ENCODE results near the gene CYB5RL. TPM values are rescaled to one million over a fixed set of nuclear protein-coding genes. Genes with fewer than 3 reads are reported as not detected.

Gene CYB5RL
- total RNA-seq, 3 donors from 2014 or later: 6.9 to 9.1 (median 7.7) TPM

DNA sequence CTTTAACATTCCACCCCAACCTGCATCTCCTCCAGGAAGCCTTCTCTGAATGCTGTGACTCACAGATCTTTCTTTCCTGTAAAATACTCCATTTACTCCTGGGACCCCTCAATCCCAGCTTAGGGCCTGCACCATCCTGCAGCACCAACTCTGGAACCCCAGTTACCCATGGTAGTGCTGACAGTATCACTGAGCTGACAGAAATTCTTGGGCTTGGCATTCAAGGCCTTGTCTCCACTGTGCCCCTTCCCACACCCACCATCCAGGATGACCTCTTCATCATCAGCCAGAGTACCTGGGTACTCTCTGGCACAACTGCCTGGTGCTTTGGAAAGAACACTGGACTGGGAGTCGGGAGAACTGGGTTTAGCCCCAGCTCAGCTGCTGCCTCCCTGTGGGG lies 8.3 kb downstream of the CYB5RL start:
- no peak for DNase-seq
- no peak overlapping the region for H3K4me3 ChIP-seq
- TF ChIP-seq, protein P1, sequence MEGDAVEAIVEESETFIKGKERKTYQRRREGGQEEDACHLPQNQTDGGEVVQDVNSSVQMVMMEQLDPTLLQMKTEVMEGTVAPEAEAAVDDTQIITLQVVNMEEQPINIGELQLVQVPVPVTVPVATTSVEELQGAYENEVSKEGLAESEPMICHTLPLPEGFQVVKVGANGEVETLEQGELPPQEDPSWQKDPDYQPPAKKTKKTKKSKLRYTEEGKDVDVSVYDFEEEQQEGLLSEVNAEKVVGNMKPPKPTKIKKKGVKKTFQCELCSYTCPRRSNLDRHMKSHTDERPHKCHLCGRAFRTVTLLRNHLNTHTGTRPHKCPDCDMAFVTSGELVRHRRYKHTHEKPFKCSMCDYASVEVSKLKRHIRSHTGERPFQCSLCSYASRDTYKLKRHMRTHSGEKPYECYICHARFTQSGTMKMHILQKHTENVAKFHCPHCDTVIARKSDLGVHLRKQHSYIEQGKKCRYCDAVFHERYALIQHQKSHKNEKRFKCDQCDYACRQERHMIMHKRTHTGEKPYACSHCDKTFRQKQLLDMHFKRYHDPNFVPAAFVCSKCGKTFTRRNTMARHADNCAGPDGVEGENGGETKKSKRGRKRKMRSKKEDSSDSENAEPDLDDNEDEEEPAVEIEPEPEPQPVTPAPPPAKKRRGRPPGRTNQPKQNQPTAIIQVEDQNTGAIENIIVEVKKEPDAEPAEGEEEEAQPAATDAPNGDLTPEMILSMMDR (IDR thresholded peaks at IDR 0.05): no peak
- ATAC-seq: no peak
- H3K9me3 ChIP-seq: no peaks in the 10 kb centered on the region
- intact Hi-C loops (cut with DNase I, micrococcal nuclease): no loop called here
- no peaks in the 10 kb centered on the region for H3K4me1 ChIP-seq (ENCODE audit: low read depth)
- H3K36me3 ChIP-seq (ENCODE audit: low read depth): no peaks in the 10 kb centered on the region

DNA sequence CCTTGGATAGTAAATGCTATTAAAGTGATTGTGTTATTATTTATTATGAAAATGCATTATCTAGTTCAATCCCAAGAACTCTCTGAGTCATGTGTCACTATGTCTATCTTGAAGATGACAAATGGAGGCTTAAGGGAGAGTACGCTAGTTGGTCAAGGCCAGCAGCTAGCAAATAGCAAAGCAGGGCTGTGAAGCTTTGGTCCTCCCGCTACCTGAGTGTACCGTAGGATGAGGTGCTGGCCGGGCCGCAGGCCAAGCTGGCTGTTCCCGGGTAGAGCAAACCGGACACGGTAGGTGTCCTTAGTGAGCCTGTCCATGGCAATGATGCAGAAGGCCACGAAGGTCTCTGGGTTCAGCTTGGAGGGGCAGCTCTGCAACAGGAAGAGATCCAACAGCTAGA lies 9.3 kb downstream of the CYB5RL start:
- no peak for DNase-seq
- no peak for ATAC-seq
- Histone ChIP-seq H3K9me3 (no peaks in the 10 kb centered on the region), H3K4me3 (no peak overlapping the region), H3K36me3 (ENCODE audit: low read depth) (no peaks in the 10 kb centered on the region), H3K4me1 (ENCODE audit: low read depth) (no peaks in the 10 kb centered on the region)
- TF ChIP-seq, protein P1 (IDR thresholded peaks at IDR 0.05): no peak
- intact Hi-C loops (cut with DNase I, micrococcal nuclease): no loop called here

DNA sequence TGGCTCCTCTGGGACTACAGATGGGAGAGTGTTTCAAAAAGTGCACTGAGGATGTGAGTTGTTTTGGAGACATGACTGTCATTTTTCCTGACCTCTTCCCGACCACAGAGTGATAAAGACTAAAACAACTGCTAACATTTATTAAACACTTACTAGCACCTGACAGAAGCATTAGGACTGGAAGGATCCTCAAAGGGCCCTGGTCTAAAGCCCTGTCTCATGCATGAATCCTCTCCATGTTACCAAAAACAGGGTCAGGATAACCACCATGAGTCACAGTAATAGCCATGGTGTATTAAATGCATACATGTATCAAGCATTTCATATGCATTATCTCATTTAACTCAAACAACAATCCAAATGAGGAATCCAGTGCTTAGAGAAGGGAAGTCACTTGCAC lies 11.5 kb downstream of the CYB5RL start:
- intact Hi-C loops (cut with DNase I, micrococcal nuclease): no loop called here
- Histone ChIP-seq H3K36me3 (ENCODE audit: low read depth) (no peaks in the 10 kb centered on the region), H3K4me1 (ENCODE audit: low read depth) (no peaks in the 10 kb centered on the region), H3K4me3 (no peak overlapping the region), H3K9me3 (no peaks in the 10 kb centered on the region)
- TF ChIP-seq, protein P1 (IDR thresholded peaks at IDR 0.05): no peak
- ATAC-seq: no peak
- DNase-seq: no peak

DNA sequence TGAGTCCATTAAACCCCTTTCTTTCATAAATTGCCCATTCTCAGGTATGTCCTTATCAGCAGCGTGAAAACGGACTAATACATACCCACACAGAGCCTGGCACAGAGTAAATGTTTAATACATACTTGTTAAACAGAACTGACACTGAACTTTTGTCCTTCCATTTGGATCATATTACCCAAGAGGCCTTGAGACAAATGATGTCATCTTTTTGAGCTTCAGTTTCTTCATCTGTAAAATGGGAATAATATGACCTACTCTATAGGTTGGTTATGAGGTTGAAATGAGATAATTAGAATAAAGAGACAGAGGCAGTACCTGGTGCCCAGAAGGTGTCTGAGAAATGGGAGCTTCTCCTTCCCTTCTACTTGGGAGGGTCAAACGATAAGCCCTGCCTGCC lies 13.8 kb downstream of the CYB5RL start:
- no peak overlapping the region for H3K4me3 ChIP-seq
- no peaks in the 10 kb centered on the region for H3K36me3 ChIP-seq (ENCODE audit: low read depth)
- intact Hi-C loops (cut with DNase I, micrococcal nuclease): no loop called here
- DNase-seq: no peak
- no peaks in the 10 kb centered on the region for H3K9me3 ChIP-seq
- TF ChIP-seq, protein P1 (IDR thresholded peaks at IDR 0.05): no peak
- ATAC-seq: no peak
- no peaks in the 10 kb centered on the region for H3K4me1 ChIP-seq (ENCODE audit: low read depth)

DNA sequence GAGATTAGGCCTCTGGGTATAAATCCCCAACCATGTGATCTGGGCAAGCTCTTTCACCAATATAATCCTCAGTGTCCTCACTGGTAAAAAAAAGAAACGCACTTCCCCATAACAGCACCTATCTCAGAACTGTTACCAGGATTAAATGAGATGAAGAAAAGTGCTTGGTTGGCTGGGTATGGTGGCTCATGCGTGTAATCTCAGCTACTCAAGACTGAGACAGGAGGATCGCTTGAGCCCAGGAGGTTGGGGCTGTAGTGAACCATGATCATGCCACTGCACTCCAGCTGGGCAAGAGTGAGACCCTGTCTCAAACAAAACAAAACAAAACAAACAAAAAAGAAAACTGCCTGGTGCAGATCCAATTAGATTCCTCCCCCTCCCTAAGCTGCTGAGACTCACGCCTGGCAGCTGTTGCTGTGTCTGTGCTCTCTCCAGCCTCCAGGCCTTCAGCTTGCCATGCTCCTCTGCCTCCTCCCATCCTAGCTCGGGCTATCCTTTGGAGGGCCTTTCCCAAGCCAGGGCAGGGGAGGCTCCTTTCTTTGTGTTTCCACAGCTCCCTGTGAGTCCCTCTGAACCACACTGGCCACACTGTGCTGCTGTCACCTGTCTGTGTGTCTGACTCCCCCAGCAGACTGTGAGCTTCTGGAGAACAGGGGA lies 19.0 kb downstream of the CYB5RL start:
- TF ChIP-seq, protein P1 (IDR thresholded peaks at IDR 0.05): no peak
- no peak overlapping the region for H3K4me3 ChIP-seq
- DNase-seq: no peak
- intact Hi-C loops (cut with DNase I, micrococcal nuclease): no loop called here
- no peak for ATAC-seq
- H3K36me3 ChIP-seq (ENCODE audit: low read depth): no peaks in the 10 kb centered on the region
- no peaks in the 10 kb centered on the region for H3K9me3 ChIP-seq
- no peaks in the 10 kb centered on the region for H3K4me1 ChIP-seq (ENCODE audit: low read depth)
